GM10266 (cell line): ENCODE data around the gene OR8G1.

Experiments
- DNase-seq: peaks from one replicate; pipeline ENCODE4 v3.0.0; 2012; ENCODE audit errors: extremely low spot score
- CTCF ChIP-seq: IDR thresholded peaks from 2 replicates; pipeline ENCODE4 v1.5.1; 2012; ENCODE audit warnings: mild to moderate bottlenecking, low read depth; ENCODE audit not compliant: control insufficient read depth, insufficient read depth; ENCODE audit errors: missing control alignments

Gene OR8G1

GRCh38 chr11:124240621-124241397, at the start of gene OR8G1:
Gene OR8G1, plus strand, starts transcription at chr11:124241095. Its CDS starts 8,581 bp downstream, at chr11:124249676.
- DNase-seq, result no peak
- TF ChIP-seq CTCF, result no peak

GRCh38 chr11:124193221-124194010, 47.5 kb upstream of the OR8G1 start:
- no peak for DNase-seq
- TF ChIP-seq CTCF, result no peak

DNA sequence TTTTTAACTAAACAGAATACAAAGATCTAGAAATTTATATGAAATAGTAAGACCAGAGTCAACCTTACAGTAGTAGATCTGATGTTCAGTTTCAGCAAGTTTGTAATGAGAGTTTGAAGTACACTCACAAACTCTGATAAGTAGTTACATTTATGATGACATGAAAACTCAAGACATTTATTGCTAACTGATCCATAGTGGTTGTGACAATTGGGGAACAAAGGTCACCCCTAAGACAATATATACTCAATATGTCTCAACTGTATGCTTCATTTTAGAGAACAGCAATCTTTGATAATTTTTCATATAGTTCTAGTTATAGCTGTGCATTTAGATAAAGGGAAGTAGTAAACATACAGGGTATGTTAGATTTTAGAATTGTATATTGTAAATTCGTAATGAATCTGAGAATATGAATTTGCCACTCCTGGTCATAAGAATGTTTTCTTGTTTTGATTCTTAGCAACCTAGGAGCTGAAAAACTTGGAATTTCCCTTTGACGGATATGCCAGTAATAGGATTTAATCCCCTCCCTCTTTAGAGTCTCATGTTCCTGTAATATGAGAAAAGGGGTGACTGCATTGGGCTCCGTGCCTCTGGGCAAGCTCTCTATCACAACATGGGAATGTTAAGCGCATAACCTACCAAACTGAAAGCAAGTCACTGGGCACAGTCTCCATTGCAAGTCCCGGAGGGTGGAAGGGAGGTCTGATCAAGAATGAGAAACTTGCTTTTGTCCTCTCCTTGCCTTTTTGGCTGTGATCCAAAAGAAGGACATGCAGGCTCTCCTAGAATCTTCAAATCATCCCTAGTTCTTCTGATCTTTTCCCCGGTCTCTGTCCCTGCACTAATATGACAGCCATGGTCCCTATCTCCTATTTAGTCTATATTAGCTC, 46.4 kb upstream of the OR8G1 start:
- TF ChIP-seq CTCF, result no peak
- DNase-seq, result no peak

GRCh38 chr11:124195189-124195734, 45.6 kb upstream of the OR8G1 start:
- peak; percentile 48 for DNase-seq
- peak; percentile 77 for TF ChIP-seq CTCF

- no peak for DNase-seq
- TF ChIP-seq CTCF, result no peak
Measured at GRCh38 chr11:124197999-124198398, 42.9 kb upstream of the OR8G1 start.

DNA sequence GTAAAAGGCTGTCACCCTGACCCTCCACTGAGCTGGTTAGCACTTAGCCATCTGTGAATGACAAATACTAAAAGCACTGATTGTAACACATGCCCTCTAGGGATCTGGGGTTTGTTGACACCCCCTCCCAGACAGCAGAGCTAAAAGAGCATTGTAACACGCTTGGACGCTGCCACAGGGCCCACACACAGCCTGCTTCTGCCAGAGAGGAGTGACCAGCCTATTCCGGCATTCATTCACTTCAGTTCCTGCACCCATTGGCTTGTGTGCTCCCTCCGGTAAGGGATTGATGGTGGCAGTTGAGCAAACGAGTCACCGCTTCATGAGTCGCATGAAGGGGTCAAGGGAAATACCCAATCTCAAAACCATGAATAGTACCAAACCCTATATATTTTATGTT, 42.0 kb upstream of the OR8G1 start:
- DNase-seq, result no peak
- no peak for TF ChIP-seq CTCF
